NCI-H2196 (cell line): Measurements from ENCODE around the gene IGSF3.
A peak's percentile ranks its signal among the peaks of the same experiment; 100 is the strongest.
"Not testable (repeated sequence)": the region's sequence is repeated elsewhere in the genome, so short reads cannot be mapped to it uniquely, and the experiment has no call there.

Experiments
- DNase-seq: peaks from one replicate; lab custom pipeline; 2025; ENCODE audit not compliant: unreplicated experiment; lab: John Stamatoyannopoulos, UW

The IGSF3 gene

DNA sequence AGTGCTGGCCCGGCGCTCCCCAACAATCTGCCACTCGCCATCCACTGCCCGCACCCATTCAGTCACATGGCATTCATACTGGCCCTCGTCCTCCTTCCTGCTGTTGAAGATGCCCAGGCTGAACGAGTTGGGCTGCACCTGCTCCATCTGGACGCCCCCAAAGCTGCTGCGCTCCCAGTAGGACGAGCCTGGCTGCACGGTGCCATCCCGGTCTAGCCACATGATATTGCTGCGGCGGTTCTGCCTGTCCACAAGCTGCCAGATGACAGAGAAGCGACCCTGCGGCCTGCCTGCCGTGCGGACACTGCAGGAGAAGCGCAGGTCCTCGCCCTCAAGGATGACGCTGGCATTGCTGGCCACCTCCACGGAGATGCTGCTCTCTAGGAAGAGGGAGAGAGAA is 63.9 kb downstream of the IGSF3 start:
- DNase-seq, result not testable (repeated sequence)

DNA sequence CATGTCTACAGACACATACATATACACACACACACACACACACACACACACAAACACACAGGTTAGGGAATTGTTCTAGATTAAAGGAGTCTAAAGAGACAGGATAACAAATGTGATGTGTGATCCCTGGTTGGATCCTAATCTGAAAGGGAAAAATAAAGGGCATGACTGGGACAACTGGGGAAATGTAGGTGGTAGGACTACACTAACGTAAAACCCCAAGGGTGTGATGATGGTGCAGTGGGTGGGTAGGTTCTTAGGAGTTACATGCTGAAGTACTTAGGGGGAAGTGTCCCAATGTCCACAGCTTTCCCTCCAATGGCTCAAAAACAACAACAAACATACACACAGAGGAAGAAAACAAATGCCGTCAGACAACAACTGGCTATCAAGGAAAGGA is 68.2 kb downstream of the IGSF3 start:
- DNase-seq, result not testable (repeated sequence)

GRCh38 chr1:116598420-116599036 is 69.0 kb downstream of the IGSF3 start:
- not testable (repeated sequence) for DNase-seq

DNA sequence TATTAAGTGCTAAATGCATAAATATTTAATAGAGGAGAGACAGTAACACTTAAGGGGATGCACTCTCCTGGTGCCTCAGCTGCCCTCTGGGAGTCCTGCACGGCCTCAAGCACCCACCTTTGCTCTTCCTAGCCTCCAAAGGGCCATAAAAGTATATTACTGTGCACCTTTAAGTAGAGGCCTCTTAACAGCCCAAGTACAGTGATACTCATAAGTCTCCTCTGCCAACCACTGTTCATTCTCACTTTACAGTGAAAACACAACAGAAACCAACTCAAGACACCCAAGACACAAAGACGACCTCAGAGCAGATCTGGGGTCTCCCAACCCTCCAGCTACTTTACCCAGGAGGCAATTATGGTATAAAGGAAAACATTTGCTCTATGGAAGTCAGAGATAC is 70.1 kb downstream of the IGSF3 start:
- not testable (repeated sequence) for DNase-seq

DNA sequence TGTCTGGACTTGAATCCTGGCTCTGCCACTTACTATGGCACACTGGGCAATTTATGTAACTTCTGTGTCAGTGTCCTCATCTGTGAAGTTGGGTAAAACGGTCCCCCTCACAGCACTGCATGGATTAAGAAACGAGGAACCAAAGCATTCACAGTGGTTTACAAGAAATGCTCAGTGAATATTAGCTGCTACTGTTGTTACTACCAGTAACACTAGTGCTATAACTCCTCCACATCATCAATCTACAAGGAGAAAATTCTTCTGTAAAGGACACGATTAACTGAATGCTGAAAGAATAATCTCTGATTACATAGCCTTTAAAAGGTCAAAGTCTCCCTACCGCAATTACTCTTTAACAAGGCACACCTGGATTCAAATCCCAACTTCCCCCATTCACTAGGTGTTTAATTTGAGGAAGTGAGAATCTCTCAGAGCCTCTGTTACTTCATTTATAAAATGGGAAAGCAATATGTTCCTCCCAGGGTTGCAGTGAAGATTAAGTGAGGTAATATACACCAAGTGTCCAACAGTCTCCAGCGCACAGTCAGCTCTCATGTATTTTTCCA is 70.7 kb downstream of the IGSF3 start:
- DNase-seq, result not testable (repeated sequence)

- DNase-seq, result not testable (repeated sequence)
These were observed 71.4 kb downstream of the IGSF3 start for GRCh38 chr1:116595946-116596741.

DNA sequence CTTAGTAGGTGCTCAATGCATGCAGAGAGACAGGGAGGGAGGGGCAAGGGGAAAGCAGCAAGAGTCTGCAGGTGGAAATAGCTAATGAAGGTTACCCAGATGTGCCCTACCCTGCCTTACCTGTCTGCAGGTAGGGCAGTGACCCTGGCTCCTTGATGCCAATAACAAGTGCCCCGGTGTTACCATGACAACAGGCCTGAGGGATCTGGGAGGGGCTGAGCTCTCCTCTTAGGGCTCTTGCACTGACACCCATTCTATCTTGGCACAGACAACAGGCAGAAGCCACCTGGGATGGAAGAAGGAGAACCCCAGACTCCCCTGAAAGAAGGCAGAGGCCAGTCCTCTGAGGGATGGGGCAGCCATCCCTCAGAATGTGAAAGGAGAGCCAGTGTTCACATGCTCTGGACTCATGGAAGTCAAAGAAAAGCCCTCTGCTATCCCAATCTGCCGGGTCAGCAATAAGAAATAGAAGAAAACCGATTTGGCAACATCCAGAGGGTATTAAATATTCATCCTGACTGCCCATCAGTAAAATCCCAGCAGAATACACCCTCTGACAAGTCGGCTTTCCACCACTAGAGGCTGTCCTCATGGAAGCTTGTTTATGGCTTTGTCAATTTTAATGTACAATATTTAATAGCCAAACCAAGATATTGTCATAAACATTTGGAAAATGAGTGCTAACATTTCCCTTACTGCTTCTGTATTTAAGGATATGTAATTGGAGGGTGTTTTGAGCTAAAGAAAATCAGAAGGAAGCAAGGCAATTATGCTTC is 72.3 kb downstream of the IGSF3 start:
- not testable (repeated sequence) for DNase-seq

DNA sequence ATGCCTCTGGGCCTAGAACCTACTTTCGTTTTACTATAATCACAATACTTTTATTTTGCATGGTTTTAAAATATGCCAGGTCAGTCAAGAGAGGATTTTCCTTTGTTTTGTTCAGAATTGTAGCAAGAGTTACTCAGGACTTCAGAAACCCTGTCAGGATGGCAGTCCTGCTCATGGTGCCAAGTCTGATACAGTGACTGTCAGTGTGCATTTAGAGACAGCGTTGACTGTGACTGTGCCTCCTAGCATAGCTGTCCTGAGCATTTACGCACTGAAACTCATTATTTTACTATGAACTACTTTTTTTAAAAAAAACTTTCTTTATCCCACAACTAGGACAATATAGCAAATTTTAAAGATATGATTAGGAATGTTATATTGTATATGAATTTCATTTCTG is 73.6 kb downstream of the IGSF3 start:
- not testable (repeated sequence) for DNase-seq

DNA sequence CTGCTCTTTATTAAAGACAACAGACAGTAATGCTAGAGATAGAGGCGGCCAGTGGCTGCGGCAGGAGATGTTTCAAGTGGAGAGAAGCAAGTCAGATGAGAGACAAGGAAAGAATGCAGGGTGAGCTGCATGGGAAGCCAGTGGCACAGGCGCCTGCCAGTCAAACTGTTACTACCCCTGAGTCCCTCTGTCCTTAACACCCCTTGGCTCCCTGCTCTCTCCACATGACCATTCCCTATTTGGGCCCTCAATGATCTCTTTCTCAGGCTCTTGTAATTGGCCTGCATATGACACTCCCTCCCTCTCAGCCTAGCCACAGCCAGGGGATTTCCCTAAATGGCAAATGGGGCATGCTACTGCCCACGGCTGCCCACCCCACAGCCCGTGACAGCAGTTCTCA is 74.1 kb downstream of the IGSF3 start:
- DNase-seq, result not testable (repeated sequence)

- not testable (repeated sequence) for DNase-seq
These were observed 75.5 kb downstream of the IGSF3 start for GRCh38 chr1:116591951-116592605.

DNA sequence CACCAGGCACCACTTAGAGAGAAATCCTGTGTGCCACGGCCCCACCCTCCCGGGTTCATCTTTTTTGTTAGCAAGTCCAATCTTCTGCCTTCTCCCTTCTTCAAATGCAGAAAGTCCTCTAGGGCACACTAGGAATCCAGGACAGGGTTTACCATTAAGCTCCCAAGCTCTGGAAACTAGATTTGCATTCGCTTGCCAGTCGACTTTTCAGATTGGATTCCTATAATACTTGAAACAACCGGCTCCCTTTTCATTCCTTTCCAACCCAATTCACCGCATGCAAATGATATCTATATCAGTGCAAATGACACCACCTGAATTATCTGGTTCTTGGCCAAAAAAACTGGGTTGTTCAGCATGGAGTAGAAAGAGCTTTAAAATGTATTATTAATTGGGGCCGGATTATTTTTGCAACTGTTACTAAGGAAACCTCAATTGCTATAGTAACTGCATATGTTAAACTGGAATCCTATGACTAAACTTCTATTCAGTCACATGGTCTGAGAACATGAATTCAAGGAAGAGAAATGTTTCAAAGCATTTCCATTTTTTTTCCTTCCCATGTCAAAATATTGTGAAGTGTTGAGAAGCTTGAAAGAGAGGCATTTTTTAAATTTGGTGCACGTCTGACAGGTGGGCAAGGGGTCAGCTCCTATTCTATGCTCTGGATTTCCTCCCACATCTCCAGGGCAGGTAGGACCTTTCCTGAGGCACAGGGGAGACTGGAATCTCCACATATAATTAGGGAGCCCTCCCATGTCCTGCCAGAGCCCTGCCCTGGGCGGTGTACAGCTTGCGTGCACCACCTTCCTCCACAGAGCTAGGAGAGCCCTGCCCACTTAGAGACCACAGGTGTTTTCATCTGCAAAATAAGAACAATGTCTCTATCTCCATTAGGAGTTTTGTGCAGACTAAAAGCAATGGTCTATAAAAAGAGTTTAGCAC is 76.3 kb downstream of the IGSF3 start:
- not testable (repeated sequence) for DNase-seq

- not testable (repeated sequence) for DNase-seq
These were observed 77.1 kb downstream of the IGSF3 start for GRCh38 chr1:116590359-116591005.

- peak; percentile 16 for DNase-seq
These were observed 78.3 kb downstream of the IGSF3 start for GRCh38 chr1:116589101-116589735.

GRCh38 chr1:116587501-116588227 is 79.9 kb downstream of the IGSF3 start:
- no peak for DNase-seq

- no peak for DNase-seq
These were observed 80.8 kb downstream of the IGSF3 start for GRCh38 chr1:116586741-116587143.

GRCh38 chr1:116585886-116586285 is 81.6 kb downstream of the IGSF3 start:
- no peak for DNase-seq

DNA sequence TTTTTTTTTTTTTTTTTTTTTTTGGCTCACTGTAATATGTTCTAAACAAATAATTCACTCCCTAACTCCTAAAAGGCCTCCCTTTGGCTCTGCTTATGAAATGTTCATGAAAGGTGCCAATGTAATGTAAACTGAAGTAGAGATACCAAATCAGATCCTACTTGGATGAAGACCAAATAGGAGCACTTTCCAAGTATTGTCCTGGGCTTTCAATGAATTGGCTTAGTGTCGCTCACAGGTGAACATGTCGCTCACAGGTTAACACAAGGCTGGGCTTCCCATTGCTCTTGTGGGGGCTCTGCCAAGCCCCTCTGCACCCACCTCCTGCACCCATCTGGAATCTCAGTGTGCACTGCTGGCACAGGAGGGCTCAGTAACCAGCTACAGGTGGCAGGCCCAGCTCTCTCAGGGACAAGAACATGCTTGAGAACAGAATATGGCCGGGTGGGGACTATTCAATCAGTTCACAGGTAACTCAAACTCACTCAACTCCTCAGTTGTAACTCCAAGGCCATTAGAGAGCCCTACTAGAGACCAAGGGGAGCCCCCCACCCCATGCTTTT is 86.1 kb downstream of the IGSF3 start:
- no peak for DNase-seq
